OCI-LY7 (cell line): ENCODE data around the gene BRD8. TPM values are rescaled to one million over a fixed set of nuclear protein-coding genes. Genes with fewer than 3 reads are reported as not detected.
A peak's percentile ranks its signal among the peaks of the same experiment; 100 is the strongest.

Experiments
- Bru-seq: library from RNA; stranded (reverse); fragments of 400-500 nt; gene quantifications from one replicate; lab custom pipeline; 2021; lab: Mats Ljungman, UMichigan
- BruChase-seq, 2 experiments: library from RNA; stranded (reverse); fragments of 400-500 nt; gene quantifications; one replicate each; lab custom pipeline; 2021; lab: Mats Ljungman, UMichigan
- BruUV-seq: library from RNA; stranded (reverse); fragments of 400-500 nt; replicated peaks from 2 replicates; lab custom pipeline; 2021; lab: Mats Ljungman, UMichigan
- CTCF ChIA-PET: fragments of 300-600 bp; sonication (Branson Sonifier 250); formaldehyde crosslinking; loops from one replicate; lab custom pipeline; 2022; ENCODE audit warnings: antibody characterized with exemption; ENCODE audit not compliant: unreplicated experiment; lab: Charles Lee
- POLR2A ChIA-PET: fragments of 300-600 bp; sonication (Branson Sonifier 250); formaldehyde crosslinking; loops from one replicate; lab custom pipeline; 2022; ENCODE audit warnings: antibody characterized with exemption; lab: Charles Lee
- DNase-seq: peaks from one replicate; pipeline ENCODE4 v3.0.0-alpha.2; 2015; ENCODE audit warnings: low spot score
- H2AFZ ChIP-seq: fragments of 200-600 bp; sonication (generic), shearing (Covaris generic); 2 replicates; pipeline ENCODE4 v1.6.1; 2014; ENCODE audit warnings: mild to moderate bottlenecking, antibody characterized with exemption, low read length, moderate library complexity
- H3K27ac ChIP-seq: fragments of 200-600 bp; sonication (generic); 2 replicates; pipeline ENCODE4 v1.5.1; 2014; ENCODE audit warnings: mixed run types, low read depth, mild to moderate bottlenecking, moderate library complexity, low read length, inconsistent platforms; ENCODE audit not compliant: poor library complexity, severe bottlenecking
- H3K36me3 ChIP-seq: fragments of 200-600 bp; sonication (generic); 2 replicates; pipeline ENCODE4 v1.6.1; 2014; ENCODE audit warnings: mild to moderate bottlenecking, antibody characterized with exemption, low read length, moderate library complexity, mixed read lengths; ENCODE audit not compliant: insufficient read depth
- H3K4me1 ChIP-seq: fragments of 200-600 bp; sonication (generic); 2 replicates; pipeline ENCODE4 v1.5.1; 2014; ENCODE audit warnings: mild to moderate bottlenecking, low read length; ENCODE audit not compliant: insufficient read depth, poor library complexity, severe bottlenecking
- H3K4me2 ChIP-seq: fragments of 200-600 bp; sonication (generic); 2 replicates; pipeline ENCODE4 v1.6.1; 2014; ENCODE audit warnings: mild to moderate bottlenecking, low read length
- H3K4me3 ChIP-seq: fragments of 200-600 bp; sonication (generic); 2 replicates; pipeline ENCODE4 v1.5.1; 2014; ENCODE audit warnings: mild to moderate bottlenecking, low read depth, low read length; ENCODE audit not compliant: poor library complexity, severe bottlenecking
- H3K79me2 ChIP-seq: fragments of 200-600 bp; sonication (generic); 2 replicates; pipeline ENCODE4 v1.6.1; 2016; ENCODE audit warnings: low read depth, mild to moderate bottlenecking, low read length, moderate library complexity, mixed read lengths; ENCODE audit not compliant: insufficient read depth
- H3K9me2 ChIP-seq: fragments of 200-600 bp; sonication (generic); 2 replicates; pipeline ENCODE4 v1.6.1; 2016; ENCODE audit warnings: mild to moderate bottlenecking, low read length, mixed read lengths; ENCODE audit not compliant: insufficient read depth
- H3K9me3 ChIP-seq: fragments of 200-600 bp; sonication (generic); 2 replicates; pipeline ENCODE4 v1.6.1; 2014; ENCODE audit warnings: mild to moderate bottlenecking, mixed run types, low read length, mixed read lengths
- H4K20me1 ChIP-seq: fragments of 200-600 bp; sonication (generic); 2 replicates; pipeline ENCODE4 v1.6.1; 2014; ENCODE audit warnings: mild to moderate bottlenecking, antibody characterized with exemption, low read length, moderate library complexity, mixed read lengths; ENCODE audit not compliant: insufficient read depth
- EZH2phosphoT487 ChIP-seq: fragments of 200-600 bp; sonication (generic); IDR thresholded peaks from 2 replicates; pipeline ENCODE4 v1.6.1; 2018; ENCODE audit warnings: low read depth, borderline replicate concordance, mild to moderate bottlenecking, mixed run types, antibody characterized with exemption, low read length, moderate library complexity, mixed read lengths
- intact Hi-C: fragments of 100-400 bp; cut with micrococcal nuclease; formaldehyde crosslinking; loops from one replicate; pipeline ENCODE4 v1.10.0; 2022; ENCODE audit not compliant: unreplicated experiment
- long read RNA-seq: library from polyadenylated mRNA; stranded (forward); transcript quantifications from one replicate; pipeline ENCODE4 v2.0.0, GENCODE V29; 2022
- total RNA-seq, 2 experiments: library from RNA; depleted of rRNA in 1 of 2; stranded (reverse); fragments of >200 nt in 1 of 2; shearing (Covaris generic) in 1 of 2; gene quantifications; 2 replicates each; pipeline ENCODE4 v1.2.3, GENCODE V29; 2014 to 2022
- TF ChIP-seq, protein P1 (sequence below): fragments of 200-600 bp; sonication (generic); conservative IDR thresholded peaks from 2 replicates; pipeline ENCODE4 v1.5.1; 2014; ENCODE audit warnings: mild to moderate bottlenecking, antibody characterized with exemption, low read length, moderate library complexity, mixed read lengths

Gene BRD8, protein sequence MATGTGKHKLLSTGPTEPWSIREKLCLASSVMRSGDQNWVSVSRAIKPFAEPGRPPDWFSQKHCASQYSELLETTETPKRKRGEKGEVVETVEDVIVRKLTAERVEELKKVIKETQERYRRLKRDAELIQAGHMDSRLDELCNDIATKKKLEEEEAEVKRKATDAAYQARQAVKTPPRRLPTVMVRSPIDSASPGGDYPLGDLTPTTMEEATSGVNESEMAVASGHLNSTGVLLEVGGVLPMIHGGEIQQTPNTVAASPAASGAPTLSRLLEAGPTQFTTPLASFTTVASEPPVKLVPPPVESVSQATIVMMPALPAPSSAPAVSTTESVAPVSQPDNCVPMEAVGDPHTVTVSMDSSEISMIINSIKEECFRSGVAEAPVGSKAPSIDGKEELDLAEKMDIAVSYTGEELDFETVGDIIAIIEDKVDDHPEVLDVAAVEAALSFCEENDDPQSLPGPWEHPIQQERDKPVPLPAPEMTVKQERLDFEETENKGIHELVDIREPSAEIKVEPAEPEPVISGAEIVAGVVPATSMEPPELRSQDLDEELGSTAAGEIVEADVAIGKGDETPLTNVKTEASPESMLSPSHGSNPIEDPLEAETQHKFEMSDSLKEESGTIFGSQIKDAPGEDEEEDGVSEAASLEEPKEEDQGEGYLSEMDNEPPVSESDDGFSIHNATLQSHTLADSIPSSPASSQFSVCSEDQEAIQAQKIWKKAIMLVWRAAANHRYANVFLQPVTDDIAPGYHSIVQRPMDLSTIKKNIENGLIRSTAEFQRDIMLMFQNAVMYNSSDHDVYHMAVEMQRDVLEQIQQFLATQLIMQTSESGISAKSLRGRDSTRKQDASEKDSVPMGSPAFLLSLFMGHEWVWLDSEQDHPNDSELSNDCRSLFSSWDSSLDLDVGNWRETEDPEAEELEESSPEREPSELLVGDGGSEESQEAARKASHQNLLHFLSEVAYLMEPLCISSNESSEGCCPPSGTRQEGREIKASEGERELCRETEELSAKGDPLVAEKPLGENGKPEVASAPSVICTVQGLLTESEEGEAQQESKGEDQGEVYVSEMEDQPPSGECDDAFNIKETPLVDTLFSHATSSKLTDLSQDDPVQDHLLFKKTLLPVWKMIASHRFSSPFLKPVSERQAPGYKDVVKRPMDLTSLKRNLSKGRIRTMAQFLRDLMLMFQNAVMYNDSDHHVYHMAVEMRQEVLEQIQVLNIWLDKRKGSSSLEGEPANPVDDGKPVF
- 57.7 and 71.7 TPM in 2 replicates for total RNA-seq (2014; rRNA removed; shearing (Covaris generic))
- 92.7 and 108 TPM in 2 replicates for total RNA-seq (2022)
- Bru-seq, nascent RNA, result percentile 71 among the genes with signal in this experiment
- percentile 77 among the genes with signal in this experiment for BruChase-seq, experiment 1, labeled RNA remaining after a 6-hour chase
- percentile 80 among the genes with signal in this experiment for BruChase-seq, experiment 2, labeled RNA remaining after a 2-hour chase
- long read RNA-seq, transcript BRD8-201 (22 exons, 3,198 nt), result major isoform, 12 of 227 reads
- long read RNA-seq, partial matches to known transcripts, result 6 of 227 reads
- long read RNA-seq, other reads (novel, unspliced or antisense), result 203 of 227 reads

DNA sequence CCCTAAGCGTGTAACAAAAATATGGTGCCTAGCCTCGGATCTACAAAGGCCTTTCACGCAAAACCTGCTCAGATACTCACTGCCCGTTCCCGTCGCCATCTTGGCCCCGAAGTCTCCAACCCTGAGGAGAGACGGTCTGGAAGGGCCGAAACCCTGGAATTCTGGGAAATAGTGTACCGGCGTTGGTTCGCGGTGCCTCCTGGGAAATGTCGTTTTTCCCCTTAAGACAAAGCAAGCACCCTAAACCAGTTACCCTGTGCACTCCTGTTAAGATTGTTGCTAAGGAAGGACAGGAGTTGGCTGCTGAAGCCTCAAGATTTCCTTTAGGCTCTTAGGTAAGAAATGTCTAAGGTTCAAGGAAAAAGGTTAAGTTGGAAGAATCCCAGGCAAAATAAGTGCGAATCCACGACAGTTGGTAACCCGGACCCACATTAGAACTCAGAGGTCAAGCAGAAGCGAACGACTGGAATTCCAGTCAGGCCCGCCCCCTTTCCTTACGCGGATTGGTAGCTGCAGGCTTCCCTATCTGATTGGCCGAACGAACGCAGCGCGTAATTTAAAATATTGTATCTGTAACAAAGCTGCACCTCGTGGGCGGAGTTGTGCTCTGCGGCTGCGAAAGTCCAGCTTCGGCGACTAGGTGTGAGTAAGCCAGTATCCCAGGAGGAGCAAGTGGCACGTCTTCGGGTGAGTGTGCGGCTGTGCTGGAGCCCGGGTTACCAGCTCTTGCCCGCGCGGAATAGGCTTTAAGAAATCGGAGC is at the start of gene BRD8, which contains the start of gene KIF20A:
BRD8 (minus strand) TSS at position 115 of the 761 bp plus-strand sequence; CDS start at position 99, 16 bp downstream.
KIF20A (plus strand) TSS at position 597 of the 761 bp plus-strand sequence. CDS start 569 bp downstream, outside the sequence.
- H3K4me1 ChIP-seq, result peaks cover 17% of the 10 kb centered on the region
- peak within 1 kb of the TSS; percentile 83 for H3K4me2 ChIP-seq
- ChIA-PET POLR2A (interaction anchor here (0.5 to 2.8 kb wide), 10 partner anchors 9 to 286 kb away, joined by 3 to 13 read pairs (median 4); partner anchors contain the start of genes CDC23 and KDM3B), CTCF (interaction anchor here (0.6 to 1.2 kb wide), 5 partner anchors 173 to 364 kb away, joined by 3 to 10 read pairs (median 3); no protein-coding TSS in a partner anchor)
- H3K79me2 ChIP-seq, result peaks cover 58% of the 10 kb centered on the region
- H4K20me1 ChIP-seq, result peaks cover 13% of the 10 kb centered on the region; the same call in 1 of the 2 replicates
- peak within 1 kb of the TSS; percentile 88 for H3K4me3 ChIP-seq
- peaks cover 63% of the 10 kb centered on the region for H3K36me3 ChIP-seq
- intact Hi-C loops, result loop anchor here (1.0 to 5.0 kb wide), 3 partner anchors 34 to 425 kb away; partner anchors contain the start of genes CDC23 and FAM53C
- no TSS peak for BruUV-seq
- no peak for TF ChIP-seq EZH2phosphoT487
- TF ChIP-seq, protein P1, sequence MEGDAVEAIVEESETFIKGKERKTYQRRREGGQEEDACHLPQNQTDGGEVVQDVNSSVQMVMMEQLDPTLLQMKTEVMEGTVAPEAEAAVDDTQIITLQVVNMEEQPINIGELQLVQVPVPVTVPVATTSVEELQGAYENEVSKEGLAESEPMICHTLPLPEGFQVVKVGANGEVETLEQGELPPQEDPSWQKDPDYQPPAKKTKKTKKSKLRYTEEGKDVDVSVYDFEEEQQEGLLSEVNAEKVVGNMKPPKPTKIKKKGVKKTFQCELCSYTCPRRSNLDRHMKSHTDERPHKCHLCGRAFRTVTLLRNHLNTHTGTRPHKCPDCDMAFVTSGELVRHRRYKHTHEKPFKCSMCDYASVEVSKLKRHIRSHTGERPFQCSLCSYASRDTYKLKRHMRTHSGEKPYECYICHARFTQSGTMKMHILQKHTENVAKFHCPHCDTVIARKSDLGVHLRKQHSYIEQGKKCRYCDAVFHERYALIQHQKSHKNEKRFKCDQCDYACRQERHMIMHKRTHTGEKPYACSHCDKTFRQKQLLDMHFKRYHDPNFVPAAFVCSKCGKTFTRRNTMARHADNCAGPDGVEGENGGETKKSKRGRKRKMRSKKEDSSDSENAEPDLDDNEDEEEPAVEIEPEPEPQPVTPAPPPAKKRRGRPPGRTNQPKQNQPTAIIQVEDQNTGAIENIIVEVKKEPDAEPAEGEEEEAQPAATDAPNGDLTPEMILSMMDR, result no peak
- H2AFZ ChIP-seq, result peak within 1 kb of the TSS; percentile 88
- H3K9me3 ChIP-seq, result no peaks in the 10 kb centered on the region
- peak; percentile 95 for DNase-seq
- H3K27ac ChIP-seq, result peak within 1 kb of the TSS; percentile 76
- no peaks in the 10 kb centered on the region for H3K9me2 ChIP-seq

DNA sequence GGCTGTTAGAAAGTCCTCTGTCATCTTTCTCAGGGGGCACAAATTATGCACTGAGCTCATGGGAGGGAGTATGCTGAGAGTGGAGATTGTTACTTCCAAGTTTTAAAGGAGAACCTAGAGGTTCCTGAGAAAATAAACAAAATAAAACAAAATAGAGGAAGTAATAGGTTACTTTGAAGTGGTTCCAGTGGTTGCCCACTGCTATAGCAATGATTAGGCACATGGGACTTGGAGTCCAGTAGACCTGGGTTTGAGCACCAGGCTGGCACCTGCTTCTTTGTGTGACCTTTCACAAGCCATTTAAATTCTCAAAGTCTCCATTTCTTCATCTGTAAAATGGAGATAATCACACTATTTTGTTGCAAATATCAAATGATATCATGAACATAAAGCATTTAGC is 48.5 kb upstream of the BRD8 start:
- intact Hi-C loops, result no loop called here
- no peak overlapping the region for H3K27ac ChIP-seq
- no peaks in the 10 kb centered on the region for H3K79me2 ChIP-seq
- ChIA-PET POLR2A (interaction anchor here (0.6 kb wide), 1 partner anchor 75 kb away, joined by 3 read pairs; no protein-coding TSS in a partner anchor), CTCF (no interaction called here)
- TF ChIP-seq, protein P1, result no peak
- no peak for TF ChIP-seq EZH2phosphoT487
- H2AFZ ChIP-seq, result no peak overlapping the region
- H3K4me1 ChIP-seq, result no peaks in the 10 kb centered on the region
- DNase-seq, result no peak
- H4K20me1 ChIP-seq, result no peaks in the 10 kb centered on the region
- no peak overlapping the region for H3K4me3 ChIP-seq
- no peaks in the 10 kb centered on the region for H3K9me2 ChIP-seq
- H3K36me3 ChIP-seq, result no peaks in the 10 kb centered on the region
- peaks cover 13% of the 10 kb centered on the region; the same call in 1 of the 2 replicates for H3K9me3 ChIP-seq
- BruUV-seq, result no TSS peak
- H3K4me2 ChIP-seq, result no peak overlapping the region
